Parathyroid adenoma (tissue), 2 donors: ENCODE results near the gene ASB9.
A peak's percentile ranks its signal among the peaks of the same experiment; 100 is the strongest.
"Not testable (repeated sequence)": the region's sequence is repeated elsewhere in the genome, so short reads cannot be mapped to it uniquely, and the experiment has no call there.

ENCODE experiments used
- H2AFZ ChIP-seq: fragments of 300-600 bp; sonication (generic); one replicate; pipeline ENCODE4 v1.7.0; 2017; ENCODE audit warnings: antibody characterized with exemption, mild to moderate bottlenecking
- H3K27ac ChIP-seq: fragments of 300-600 bp; sonication (generic); one replicate; pipeline ENCODE4 v1.7.0; 2017
- H3K27me3 ChIP-seq: fragments of 300-600 bp; sonication (generic); one replicate; pipeline ENCODE4 v1.7.0; 2017; ENCODE audit warnings: low read length; ENCODE audit not compliant: control insufficient read depth, insufficient read depth
- H3K36me3 ChIP-seq: fragments of 300-600 bp; sonication (generic); one replicate; pipeline ENCODE4 v1.7.0; 2017; ENCODE audit warnings: low read length; ENCODE audit not compliant: control insufficient read depth, insufficient read depth
- H3K4me1 ChIP-seq: fragments of 300-600 bp; sonication (generic); one replicate; pipeline ENCODE4 v1.7.0; 2017; ENCODE audit warnings: control low read depth
- H3K4me2 ChIP-seq: fragments of 300-600 bp; sonication (generic); one replicate; pipeline ENCODE4 v1.7.0; 2017; ENCODE audit warnings: low read length
- H3K4me3 ChIP-seq: fragments of 300-600 bp; sonication (generic); one replicate; pipeline ENCODE4 v1.7.0; 2017; ENCODE audit warnings: low read depth, low read length
- H3K79me2 ChIP-seq: fragments of 300-600 bp; sonication (generic); one replicate; pipeline ENCODE4 v1.7.0; 2017; ENCODE audit warnings: control low read depth
- H3K9ac ChIP-seq: fragments of 300-600 bp; sonication (generic); one replicate; pipeline ENCODE4 v1.7.0; 2017; ENCODE audit warnings: mild to moderate bottlenecking
- H3K9me3 ChIP-seq: fragments of 300-600 bp; sonication (generic); one replicate; pipeline ENCODE4 v1.7.0; 2017; ENCODE audit warnings: low read length; ENCODE audit not compliant: control insufficient read depth
- TF ChIP-seq, protein P1 (sequence below): fragments of 300-600 bp; sonication (generic); IDR thresholded peaks from one replicate; pipeline ENCODE4 v1.7.0; 2017; ENCODE audit warnings: antibody characterized with exemption, mild to moderate bottlenecking
- donor health status: primary hyperparathyroidism.

Gene ASB9

DNA sequence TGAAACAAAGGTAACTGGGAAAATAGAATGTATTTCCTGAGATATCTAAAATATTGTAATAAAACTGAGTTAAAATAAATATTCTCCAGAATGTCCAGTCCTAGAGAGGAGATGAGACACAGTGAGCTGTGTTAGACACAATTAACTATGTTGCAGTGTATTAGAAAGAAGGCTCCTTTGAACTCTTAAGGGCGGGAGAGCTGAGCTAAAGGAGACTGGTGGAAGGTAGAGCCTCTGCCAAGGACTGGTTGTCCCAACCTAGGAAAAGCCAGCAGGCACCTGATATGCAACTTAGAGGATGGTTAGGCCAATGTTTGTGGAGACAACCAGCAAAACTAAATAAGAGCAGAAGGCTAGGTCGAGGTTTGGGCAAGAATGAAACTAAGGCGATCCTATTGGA lies 41.2 kb upstream of the ASB9 start:
- no peak overlapping the region for H3K4me2 ChIP-seq
- H3K79me2 ChIP-seq = no peaks in the 10 kb centered on the region
- no peak overlapping the region for H2AFZ ChIP-seq
- H3K27ac ChIP-seq = no peak overlapping the region
- no peak overlapping the region for H3K9ac ChIP-seq
- TF ChIP-seq, protein P1, sequence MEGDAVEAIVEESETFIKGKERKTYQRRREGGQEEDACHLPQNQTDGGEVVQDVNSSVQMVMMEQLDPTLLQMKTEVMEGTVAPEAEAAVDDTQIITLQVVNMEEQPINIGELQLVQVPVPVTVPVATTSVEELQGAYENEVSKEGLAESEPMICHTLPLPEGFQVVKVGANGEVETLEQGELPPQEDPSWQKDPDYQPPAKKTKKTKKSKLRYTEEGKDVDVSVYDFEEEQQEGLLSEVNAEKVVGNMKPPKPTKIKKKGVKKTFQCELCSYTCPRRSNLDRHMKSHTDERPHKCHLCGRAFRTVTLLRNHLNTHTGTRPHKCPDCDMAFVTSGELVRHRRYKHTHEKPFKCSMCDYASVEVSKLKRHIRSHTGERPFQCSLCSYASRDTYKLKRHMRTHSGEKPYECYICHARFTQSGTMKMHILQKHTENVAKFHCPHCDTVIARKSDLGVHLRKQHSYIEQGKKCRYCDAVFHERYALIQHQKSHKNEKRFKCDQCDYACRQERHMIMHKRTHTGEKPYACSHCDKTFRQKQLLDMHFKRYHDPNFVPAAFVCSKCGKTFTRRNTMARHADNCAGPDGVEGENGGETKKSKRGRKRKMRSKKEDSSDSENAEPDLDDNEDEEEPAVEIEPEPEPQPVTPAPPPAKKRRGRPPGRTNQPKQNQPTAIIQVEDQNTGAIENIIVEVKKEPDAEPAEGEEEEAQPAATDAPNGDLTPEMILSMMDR = no peak
- H3K4me3 ChIP-seq = no peak overlapping the region
- H3K9me3 ChIP-seq = no peaks in the 10 kb centered on the region
- H3K36me3 ChIP-seq = no peaks in the 10 kb centered on the region
- H3K27me3 ChIP-seq = no peaks in the 10 kb centered on the region
- no peaks in the 10 kb centered on the region for H3K4me1 ChIP-seq

GRCh38 chrX:15310117-15310516 lies 40.2 kb upstream of the ASB9 start:
- no peaks in the 10 kb centered on the region for H3K9me3 ChIP-seq
- H3K27me3 ChIP-seq = no peaks in the 10 kb centered on the region
- H3K4me2 ChIP-seq = no peak overlapping the region
- H3K4me1 ChIP-seq = no peaks in the 10 kb centered on the region
- H3K4me3 ChIP-seq = no peak overlapping the region
- TF ChIP-seq, protein P1 = no peak
- H3K9ac ChIP-seq = no peak overlapping the region
- no peaks in the 10 kb centered on the region for H3K79me2 ChIP-seq
- peak overlapping the region; percentile 16 for H3K27ac ChIP-seq
- no peak overlapping the region for H2AFZ ChIP-seq
- no peaks in the 10 kb centered on the region for H3K36me3 ChIP-seq

GRCh38 chrX:15305899-15306298 lies 36.0 kb upstream of the ASB9 start:
- H3K4me3 ChIP-seq, H3K9me3 ChIP-seq, H3K9ac ChIP-seq, H3K4me1 ChIP-seq, H3K27ac ChIP-seq, H2AFZ ChIP-seq, H3K4me2 ChIP-seq, H3K36me3 ChIP-seq, H3K27me3 ChIP-seq, H3K79me2 ChIP-seq: not testable (repeated sequence)

- Histone ChIP-seq H3K4me3 (no peak overlapping the region), H3K79me2 (no peaks in the 10 kb centered on the region), H3K9me3 (no peaks in the 10 kb centered on the region), H3K27ac (no peak overlapping the region), H3K4me2 (no peak overlapping the region), H3K36me3 (no peaks in the 10 kb centered on the region), H3K4me1 (no peaks in the 10 kb centered on the region), H3K27me3 (no peaks in the 10 kb centered on the region), H2AFZ (no peak overlapping the region), H3K9ac (no peak overlapping the region)
- TF ChIP-seq, protein P1 = no peak
Measured at GRCh38 chrX:15301924-15302323, 32.0 kb upstream of the ASB9 start.

GRCh38 chrX:15299941-15300851 lies 30.3 kb upstream of the ASB9 start:
- TF ChIP-seq, protein P1 = peak; percentile 35
- H3K9ac ChIP-seq = no peak overlapping the region
- H3K4me3 ChIP-seq = no peak overlapping the region

More at GRCh38 chrX:15299941-15300851, 30.3 kb upstream of the ASB9 start:
- H3K4me2 ChIP-seq = no peak overlapping the region
- no peaks in the 10 kb centered on the region for H3K4me1 ChIP-seq
- H3K9me3 ChIP-seq = no peaks in the 10 kb centered on the region
- H3K27me3 ChIP-seq = no peaks in the 10 kb centered on the region
- H2AFZ ChIP-seq = no peak overlapping the region
- H3K36me3 ChIP-seq = no peaks in the 10 kb centered on the region
- no peak overlapping the region for H3K27ac ChIP-seq
- H3K79me2 ChIP-seq = no peaks in the 10 kb centered on the region
